ENCODE data around the gene ETS1.

DNA sequence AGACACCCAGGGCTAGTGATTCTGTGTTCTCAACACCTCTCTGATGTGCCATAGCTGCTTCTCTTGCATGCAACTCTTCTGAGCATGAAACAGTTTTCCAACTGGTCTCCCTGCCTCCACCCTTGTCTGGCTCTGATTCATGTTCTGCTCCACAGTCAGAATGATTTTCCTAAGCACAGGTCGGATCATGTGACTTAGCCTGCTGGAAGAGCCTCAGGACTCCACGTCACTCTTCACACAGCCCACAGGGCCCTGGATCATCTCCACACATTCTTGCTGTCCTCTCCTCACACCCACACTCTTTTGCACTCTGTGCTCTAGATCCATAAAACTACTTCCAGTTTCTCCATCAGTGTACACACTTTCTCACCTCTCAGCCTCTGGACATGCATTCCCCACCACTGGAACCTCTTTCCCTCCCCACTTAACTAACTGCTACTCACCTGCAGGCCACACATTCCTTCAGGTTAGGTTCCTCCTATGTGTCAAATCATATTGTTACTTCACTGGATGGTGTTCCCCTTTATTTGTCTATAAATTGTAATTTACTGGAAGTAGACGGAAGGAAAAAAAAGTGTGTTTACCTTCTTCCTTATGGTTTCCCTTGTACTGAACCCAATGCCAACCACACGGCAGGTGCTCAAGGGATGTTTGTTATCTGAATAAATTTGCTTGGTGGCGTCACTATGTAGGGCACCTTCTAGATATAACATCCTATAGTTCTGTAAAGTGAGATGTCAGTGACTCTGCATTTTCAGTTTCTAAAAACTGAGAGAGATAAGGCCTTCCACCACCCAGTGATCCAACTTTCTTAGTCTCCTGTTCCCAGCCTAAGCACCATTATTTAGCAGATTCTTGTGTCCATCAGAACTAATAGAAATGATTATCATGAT is 133.7 kb downstream of the ETS1 start:
- no peak for TF ChIP-seq MYC (IDR thresholded peaks at IDR 0.05; ENCODE audit: low read depth, low read length)
- TF ChIP-seq POLR2A (IDR thresholded peaks at IDR 0.05; ENCODE audit: extremely low read depth, insufficient read length): no peak
- TF ChIP-seq, protein P1, sequence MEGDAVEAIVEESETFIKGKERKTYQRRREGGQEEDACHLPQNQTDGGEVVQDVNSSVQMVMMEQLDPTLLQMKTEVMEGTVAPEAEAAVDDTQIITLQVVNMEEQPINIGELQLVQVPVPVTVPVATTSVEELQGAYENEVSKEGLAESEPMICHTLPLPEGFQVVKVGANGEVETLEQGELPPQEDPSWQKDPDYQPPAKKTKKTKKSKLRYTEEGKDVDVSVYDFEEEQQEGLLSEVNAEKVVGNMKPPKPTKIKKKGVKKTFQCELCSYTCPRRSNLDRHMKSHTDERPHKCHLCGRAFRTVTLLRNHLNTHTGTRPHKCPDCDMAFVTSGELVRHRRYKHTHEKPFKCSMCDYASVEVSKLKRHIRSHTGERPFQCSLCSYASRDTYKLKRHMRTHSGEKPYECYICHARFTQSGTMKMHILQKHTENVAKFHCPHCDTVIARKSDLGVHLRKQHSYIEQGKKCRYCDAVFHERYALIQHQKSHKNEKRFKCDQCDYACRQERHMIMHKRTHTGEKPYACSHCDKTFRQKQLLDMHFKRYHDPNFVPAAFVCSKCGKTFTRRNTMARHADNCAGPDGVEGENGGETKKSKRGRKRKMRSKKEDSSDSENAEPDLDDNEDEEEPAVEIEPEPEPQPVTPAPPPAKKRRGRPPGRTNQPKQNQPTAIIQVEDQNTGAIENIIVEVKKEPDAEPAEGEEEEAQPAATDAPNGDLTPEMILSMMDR (IDR thresholded peaks at IDR 0.05; ENCODE audit: low read depth, low read length): no peak
- TF ChIP-seq, protein P2, sequence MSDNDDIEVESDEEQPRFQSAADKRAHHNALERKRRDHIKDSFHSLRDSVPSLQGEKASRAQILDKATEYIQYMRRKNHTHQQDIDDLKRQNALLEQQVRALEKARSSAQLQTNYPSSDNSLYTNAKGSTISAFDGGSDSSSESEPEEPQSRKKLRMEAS (IDR thresholded peaks at IDR 0.05; ENCODE audit: low read depth, low read length): no peak
